Effector CD8-positive, alpha-beta T cell (primary cell): Measurements from ENCODE around the gene ZCCHC8.
"Not testable (repeated sequence)": the region's sequence is repeated elsewhere in the genome, so short reads cannot be mapped to it uniquely, and the experiment has no call there.

ENCODE experiments used
- DNase-seq: peaks from one replicate; lab custom pipeline; 2025; lab: John Stamatoyannopoulos, UW

ZCCHC8 gene

GRCh38 chr12:122471324-122472226, 29.2 kb downstream of the ZCCHC8 start:
- no peak for DNase-seq

DNA sequence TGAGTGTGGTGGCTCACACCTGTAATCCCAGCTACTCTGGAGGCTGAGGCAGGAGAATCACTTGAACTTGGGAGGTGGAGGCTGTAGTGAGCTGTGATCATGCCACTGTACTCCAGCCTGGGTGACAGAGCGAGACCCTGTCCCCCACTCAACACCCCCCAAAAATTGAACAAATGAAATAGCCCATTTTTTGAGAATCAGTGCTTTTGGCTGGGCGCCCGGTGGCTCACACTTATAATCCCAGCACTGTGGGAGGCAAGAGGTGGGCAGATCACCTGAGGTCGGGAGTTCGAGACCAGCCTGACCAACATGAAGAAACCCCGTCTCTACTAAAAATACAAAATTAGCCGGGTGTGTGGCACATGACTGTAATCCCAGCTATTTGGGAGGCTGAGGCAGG, 30.2 kb downstream of the ZCCHC8 start:
- not testable (repeated sequence) for DNase-seq

DNA sequence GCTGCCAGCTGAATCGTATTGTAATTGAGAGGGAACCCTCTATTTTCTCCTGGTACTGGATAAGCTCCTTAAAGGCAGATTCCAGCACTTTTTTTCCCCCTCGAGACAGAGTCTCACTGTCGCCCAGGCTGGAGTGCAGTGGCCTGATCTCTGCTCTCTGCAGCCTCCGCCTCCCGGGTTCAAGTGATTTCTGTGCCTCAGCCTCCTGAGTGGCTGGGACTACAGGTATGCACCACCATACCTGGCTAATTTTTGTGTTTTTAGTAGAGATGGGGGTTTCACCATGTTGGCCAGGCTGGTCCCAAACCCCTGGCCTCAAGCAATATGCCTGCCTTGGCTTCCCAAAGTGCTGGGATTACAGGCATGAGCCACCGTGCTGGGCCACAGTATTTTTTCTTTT, 30.9 kb downstream of the ZCCHC8 start:
- DNase-seq = not testable (repeated sequence)

DNA sequence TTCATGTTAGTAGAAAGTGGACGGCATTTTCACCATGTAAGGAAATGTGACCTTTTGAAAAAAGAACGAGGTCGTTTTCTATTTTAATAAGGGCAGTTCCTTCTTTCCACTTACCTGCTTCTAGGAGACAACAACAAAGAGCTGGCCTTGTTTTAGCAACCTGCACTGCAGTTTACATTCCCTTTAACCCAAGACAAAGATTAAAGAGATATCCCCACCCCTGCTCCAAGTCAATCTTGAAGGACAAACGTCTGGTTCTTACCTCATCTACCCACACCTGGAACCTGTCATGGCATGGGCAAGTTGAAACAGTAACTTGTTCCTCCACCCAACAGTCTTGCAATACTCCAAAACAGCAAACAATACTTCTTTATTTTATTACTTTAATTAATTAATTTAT, 32.7 kb downstream of the ZCCHC8 start:
- DNase-seq = no peak

GRCh38 chr12:122464317-122465042, 36.3 kb downstream of the ZCCHC8 start:
- not testable (repeated sequence) for DNase-seq

DNA sequence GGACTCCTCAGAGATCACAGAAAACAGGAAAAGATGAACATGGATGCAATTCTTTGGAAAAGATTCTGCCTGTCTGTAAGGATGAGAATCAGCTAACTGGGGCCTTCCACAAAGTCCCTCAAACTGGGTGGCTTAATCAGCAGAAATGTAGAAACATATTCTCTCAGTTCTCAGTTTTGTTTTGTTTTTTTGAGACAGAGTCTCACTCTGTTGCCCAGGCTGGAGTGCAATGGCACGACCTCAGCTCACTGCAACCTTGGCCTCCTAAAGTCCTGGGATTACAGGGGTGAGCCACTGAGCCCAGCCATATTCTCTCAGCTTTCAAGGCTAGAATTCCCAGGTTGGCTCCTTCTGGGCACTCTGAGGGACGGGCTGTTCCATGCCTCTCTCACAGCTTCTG, 40.1 kb downstream of the ZCCHC8 start:
- DNase-seq = no peak

- no peak for DNase-seq
Measured at GRCh38 chr12:122460061-122460460, 40.7 kb downstream of the ZCCHC8 start.

GRCh38 chr12:122459211-122459610, 41.5 kb downstream of the ZCCHC8 start:
- no peak for DNase-seq

GRCh38 chr12:122458105-122459035, 42.4 kb downstream of the ZCCHC8 start:
- no peak for DNase-seq

- DNase-seq = no peak
Measured at GRCh38 chr12:122457627-122458026, 43.1 kb downstream of the ZCCHC8 start.

GRCh38 chr12:122454739-122455138, 46.0 kb downstream of the ZCCHC8 start:
- DNase-seq = no peak

GRCh38 chr12:122454250-122454721, 46.4 kb downstream of the ZCCHC8 start:
- DNase-seq = no peak

DNA sequence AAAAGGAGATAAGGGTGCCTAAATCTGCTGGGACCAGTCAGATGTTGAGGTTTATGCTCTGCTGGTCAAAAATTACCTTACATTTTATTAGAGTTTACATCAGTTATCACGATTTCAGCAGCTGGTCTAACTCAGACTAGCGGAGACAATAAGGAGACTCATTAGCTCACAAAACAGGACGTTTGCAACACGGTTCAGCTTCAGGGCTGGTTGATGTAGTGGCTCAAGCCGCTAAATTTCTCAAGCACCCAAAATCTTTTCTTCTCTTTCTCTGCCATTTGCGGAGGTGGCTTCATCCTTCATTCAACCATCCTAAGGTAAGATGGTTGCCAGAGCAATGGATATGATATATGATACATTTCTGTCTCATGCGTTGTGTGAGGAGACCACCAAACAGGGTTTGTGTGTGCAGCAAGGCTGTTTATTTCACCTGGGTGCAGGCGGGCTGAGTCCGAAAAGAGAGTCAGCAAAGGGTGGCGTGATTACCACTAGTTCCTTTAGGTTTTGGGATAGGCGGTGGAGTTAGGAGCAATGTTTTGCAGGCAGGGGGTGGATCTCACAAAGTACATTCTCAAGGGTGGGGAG, 47.9 kb downstream of the ZCCHC8 start:
- no peak for DNase-seq

GRCh38 chr12:122449317-122449716, 51.4 kb downstream of the ZCCHC8 start:
- no peak for DNase-seq

DNA sequence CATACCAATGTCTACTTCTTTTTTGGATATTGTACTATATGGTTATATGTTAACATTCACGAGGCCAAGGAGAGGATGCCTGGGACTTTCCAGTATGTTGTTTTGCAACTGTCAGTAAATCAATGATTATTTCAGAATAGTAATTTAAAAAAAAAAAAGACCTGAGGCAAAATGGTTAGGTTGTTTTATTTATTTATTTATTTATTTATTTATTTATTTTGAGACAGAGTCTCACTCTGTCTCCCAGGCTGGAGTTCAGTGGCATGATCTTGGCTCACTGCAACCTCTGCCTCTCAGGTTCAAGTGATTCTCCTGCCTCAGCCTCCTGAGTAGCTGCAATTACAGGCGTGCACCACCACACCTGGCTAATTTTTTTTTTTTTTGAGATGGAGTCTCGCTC, 52.9 kb downstream of the ZCCHC8 start:
- not testable (repeated sequence) for DNase-seq

DNA sequence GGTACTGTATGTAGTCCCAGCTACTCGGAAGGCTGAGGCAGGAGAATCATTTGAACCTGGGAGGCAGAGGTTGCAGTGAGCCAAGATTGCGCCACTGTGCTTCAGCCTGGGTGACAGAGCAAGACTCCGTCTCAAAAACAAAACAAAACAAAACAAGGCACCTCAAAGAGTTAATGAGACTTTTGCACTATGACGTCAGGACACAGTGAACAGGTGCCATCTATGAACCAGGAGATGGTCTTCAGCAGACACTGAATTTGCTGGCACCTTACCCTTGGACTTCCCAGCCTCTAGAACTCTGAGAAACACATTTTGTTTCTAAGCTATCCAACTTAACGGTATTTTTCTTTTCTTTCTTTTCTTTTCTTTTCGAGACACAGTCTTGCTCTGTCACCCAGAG, 54.3 kb downstream of the ZCCHC8 start:
- DNase-seq = not testable (repeated sequence)

DNA sequence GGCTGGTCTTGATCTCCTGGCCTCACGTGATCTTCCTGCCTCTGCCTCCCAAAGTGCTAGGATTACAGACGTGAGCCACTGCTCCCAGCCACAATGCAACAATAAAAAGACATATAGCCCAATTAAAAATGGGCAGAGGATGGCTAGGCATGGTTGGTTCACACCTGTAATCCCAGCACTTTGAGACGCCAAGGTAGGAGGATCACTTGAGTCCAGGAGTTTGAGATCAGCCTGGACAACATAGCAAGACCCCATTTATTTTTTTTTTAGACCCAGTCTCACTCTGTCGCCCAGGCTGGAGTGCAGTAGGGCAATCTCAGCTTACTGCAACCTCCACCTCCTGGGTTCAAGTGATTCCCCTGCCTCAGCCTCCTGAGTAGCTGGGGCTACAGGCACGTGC, 56.7 kb downstream of the ZCCHC8 start:
- not testable (repeated sequence) for DNase-seq

- DNase-seq = not testable (repeated sequence)
Measured at GRCh38 chr12:122438822-122439221, 61.9 kb downstream of the ZCCHC8 start.

- DNase-seq = no peak
Measured at GRCh38 chr12:122437656-122438121, 63.0 kb downstream of the ZCCHC8 start.

DNA sequence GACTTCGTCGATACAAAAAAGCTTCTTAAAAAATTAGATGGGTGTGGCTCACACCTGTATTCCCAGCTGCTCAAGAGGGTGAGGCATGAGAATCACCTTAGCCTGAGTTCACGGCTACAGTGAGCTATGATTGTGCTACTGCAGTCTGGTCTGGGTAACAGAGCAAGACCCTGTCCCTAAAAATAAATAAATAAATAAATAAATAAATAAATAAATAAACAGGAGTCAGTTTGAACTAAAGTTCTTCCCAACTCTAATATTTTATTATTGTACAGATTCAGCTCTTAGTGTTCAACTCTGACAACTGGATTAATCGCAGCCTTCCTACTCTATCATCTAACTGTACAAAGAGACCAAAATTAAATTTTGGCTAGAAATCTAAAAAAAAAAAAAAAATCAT, 65.5 kb downstream of the ZCCHC8 start:
- no peak for DNase-seq

DNA sequence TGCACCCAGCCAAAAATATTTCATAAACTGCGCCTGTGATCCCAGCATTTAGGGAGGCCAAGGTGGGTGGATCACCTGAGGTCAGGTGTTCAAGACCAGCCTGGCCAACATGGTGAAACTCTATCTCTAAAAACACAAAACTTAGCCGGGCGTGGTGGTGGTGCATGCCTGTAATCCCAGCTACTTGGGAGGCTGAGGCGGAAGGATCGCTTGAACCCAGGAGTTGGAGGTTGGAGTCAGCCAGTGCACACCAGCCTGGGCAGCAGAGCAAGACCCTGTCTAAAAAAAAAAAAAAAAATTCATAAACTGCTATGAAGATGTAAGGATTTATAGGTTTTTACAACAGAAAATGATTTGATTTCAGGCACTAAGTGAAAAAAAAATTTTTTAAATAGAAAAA, 71.7 kb downstream of the ZCCHC8 start:
- not testable (repeated sequence) for DNase-seq
